Measurements from ENCODE around the gene SPOCK2. TPM values are rescaled to one million over a fixed set of nuclear protein-coding genes. Genes with fewer than 3 reads are reported as not detected.

Gene SPOCK2
- total RNA-seq, 1 experiment from 2014 or later, result 1.3 TPM

GRCh38 chr10:72074574-72075375, 13.6 kb downstream of the SPOCK2 start:
- H3K27me3 ChIP-seq (ENCODE audit: control insufficient read depth, insufficient read depth, low read length), result no peaks in the 10 kb centered on the region
- no peaks in the 10 kb centered on the region for H3K36me3 ChIP-seq (replicated peaks; ENCODE audit: control insufficient read depth, insufficient read depth, low read length)
- DNase-seq, result peak; percentile 57

GRCh38 chr10:72073708-72074573, 14.4 kb downstream of the SPOCK2 start:
- DNase-seq, result peak; percentile 41
- Histone ChIP-seq H3K36me3 (replicated peaks; ENCODE audit: control insufficient read depth, insufficient read depth, low read length) (no peaks in the 10 kb centered on the region), H3K4me3 (ENCODE audit: insufficient read depth, low read depth, low read length) (no peak overlapping the region), H3K27me3 (ENCODE audit: control insufficient read depth, insufficient read depth, low read length) (no peaks in the 10 kb centered on the region)

More at GRCh38 chr10:72074574-72075375, 13.6 kb downstream of the SPOCK2 start:
- no peak overlapping the region for H3K4me3 ChIP-seq (ENCODE audit: insufficient read depth, low read depth, low read length)

- Histone ChIP-seq H3K36me3 (replicated peaks; ENCODE audit: control insufficient read depth, insufficient read depth, low read length) (no peaks in the 10 kb centered on the region), H3K27me3 (ENCODE audit: control insufficient read depth, insufficient read depth, low read length) (no peaks in the 10 kb centered on the region), H3K4me3 (ENCODE audit: insufficient read depth, low read depth, low read length) (no peak overlapping the region)
- no peak for DNase-seq
Measured at GRCh38 chr10:72072639-72073038, 15.7 kb downstream of the SPOCK2 start.

GRCh38 chr10:72072046-72072445, 16.3 kb downstream of the SPOCK2 start:
- H3K36me3 ChIP-seq (replicated peaks; ENCODE audit: control insufficient read depth, insufficient read depth, low read length), result no peaks in the 10 kb centered on the region
- DNase-seq, result no peak
- no peaks in the 10 kb centered on the region for H3K27me3 ChIP-seq (ENCODE audit: control insufficient read depth, insufficient read depth, low read length)
- no peak overlapping the region for H3K4me3 ChIP-seq (ENCODE audit: insufficient read depth, low read depth, low read length)

GRCh38 chr10:72069751-72070526, 18.4 kb downstream of the SPOCK2 start:
- no peaks in the 10 kb centered on the region for H3K36me3 ChIP-seq (replicated peaks; ENCODE audit: control insufficient read depth, insufficient read depth, low read length)
- DNase-seq, result peak; percentile 86
- H3K4me3 ChIP-seq (ENCODE audit: insufficient read depth, low read depth, low read length), result no peak overlapping the region
- no peaks in the 10 kb centered on the region for H3K27me3 ChIP-seq (ENCODE audit: control insufficient read depth, insufficient read depth, low read length)

GRCh38 chr10:72068901-72069446, 19.4 kb downstream of the SPOCK2 start:
- no peaks in the 10 kb centered on the region for H3K36me3 ChIP-seq (replicated peaks; ENCODE audit: control insufficient read depth, insufficient read depth, low read length)
- H3K27me3 ChIP-seq (ENCODE audit: control insufficient read depth, insufficient read depth, low read length), result no peaks in the 10 kb centered on the region
- peak; percentile 43 for DNase-seq
- no peak overlapping the region for H3K4me3 ChIP-seq (ENCODE audit: insufficient read depth, low read depth, low read length)

GRCh38 chr10:72068126-72068765, 20.1 kb downstream of the SPOCK2 start:
- Histone ChIP-seq H3K27me3 (ENCODE audit: control insufficient read depth, insufficient read depth, low read length) (no peaks in the 10 kb centered on the region), H3K36me3 (replicated peaks; ENCODE audit: control insufficient read depth, insufficient read depth, low read length) (no peaks in the 10 kb centered on the region), H3K4me3 (ENCODE audit: insufficient read depth, low read depth, low read length) (no peak overlapping the region)
- peak; percentile 42 for DNase-seq

GRCh38 chr10:72067463-72068125, 20.8 kb downstream of the SPOCK2 start:
- DNase-seq, result no peak
- no peaks in the 10 kb centered on the region for H3K27me3 ChIP-seq (ENCODE audit: control insufficient read depth, insufficient read depth, low read length)
- no peaks in the 10 kb centered on the region for H3K36me3 ChIP-seq (replicated peaks; ENCODE audit: control insufficient read depth, insufficient read depth, low read length)
- no peak overlapping the region for H3K4me3 ChIP-seq (ENCODE audit: insufficient read depth, low read depth, low read length)

GRCh38 chr10:72066318-72067284, 21.8 kb downstream of the SPOCK2 start:
- DNase-seq, result no peak
- Histone ChIP-seq H3K36me3 (replicated peaks; ENCODE audit: control insufficient read depth, insufficient read depth, low read length) (no peaks in the 10 kb centered on the region), H3K27me3 (ENCODE audit: control insufficient read depth, insufficient read depth, low read length) (no peaks in the 10 kb centered on the region), H3K4me3 (ENCODE audit: insufficient read depth, low read depth, low read length) (no peak overlapping the region)

- no peak for DNase-seq
- Histone ChIP-seq H3K27me3 (ENCODE audit: control insufficient read depth, insufficient read depth, low read length) (no peaks in the 10 kb centered on the region), H3K4me3 (ENCODE audit: insufficient read depth, low read depth, low read length) (no peak overlapping the region), H3K36me3 (replicated peaks; ENCODE audit: control insufficient read depth, insufficient read depth, low read length) (no peaks in the 10 kb centered on the region)
Measured at GRCh38 chr10:72065439-72066025, 22.8 kb downstream of the SPOCK2 start.

- no peak for DNase-seq
- no peaks in the 10 kb centered on the region for H3K27me3 ChIP-seq (ENCODE audit: control insufficient read depth, insufficient read depth, low read length)
- H3K36me3 ChIP-seq (replicated peaks; ENCODE audit: control insufficient read depth, insufficient read depth, low read length), result no peaks in the 10 kb centered on the region
- no peak overlapping the region for H3K4me3 ChIP-seq (ENCODE audit: insufficient read depth, low read depth, low read length)
Measured at GRCh38 chr10:72063703-72064391, 24.5 kb downstream of the SPOCK2 start.
